HUES48 (cell line): ENCODE measurements around the gene PRIM2.
"Not testable (repeated sequence)": the region's sequence is repeated elsewhere in the genome, so short reads cannot be mapped to it uniquely, and the experiment has no call there.

Experiments
- H3K27ac ChIP-seq: one replicate; pipeline ENCODE4 v1.7.0; 2013; ENCODE audit warnings: low read depth, low read length, inconsistent platforms
- H3K27me3 ChIP-seq: 2 replicates; pipeline ENCODE4 v1.6.1; 2013; ENCODE audit warnings: mild to moderate bottlenecking, low read length; ENCODE audit not compliant: control insufficient read depth, insufficient read depth
- H3K36me3 ChIP-seq: 2 replicates; pipeline ENCODE4 v1.6.1; 2013; ENCODE audit warnings: low read length; ENCODE audit not compliant: control insufficient read depth, insufficient read depth
- H3K4me1 ChIP-seq: 2 replicates; pipeline ENCODE4 v1.6.1; 2013; ENCODE audit warnings: mild to moderate bottlenecking, low read length; ENCODE audit not compliant: control insufficient read depth, insufficient read depth
- H3K4me3 ChIP-seq: 2 replicates; pipeline ENCODE4 v1.5.1; 2013; ENCODE audit warnings: mild to moderate bottlenecking, low read depth, low read length
- H3K9ac ChIP-seq: 2 replicates; pipeline ENCODE4 v1.6.1; 2013; ENCODE audit warnings: mild to moderate bottlenecking, low read depth, low read length, moderate library complexity
- H3K9me3 ChIP-seq: 2 replicates; pipeline ENCODE4 v1.6.1; 2013; ENCODE audit warnings: low read length; ENCODE audit not compliant: control insufficient read depth, insufficient read depth

The PRIM2 gene

DNA sequence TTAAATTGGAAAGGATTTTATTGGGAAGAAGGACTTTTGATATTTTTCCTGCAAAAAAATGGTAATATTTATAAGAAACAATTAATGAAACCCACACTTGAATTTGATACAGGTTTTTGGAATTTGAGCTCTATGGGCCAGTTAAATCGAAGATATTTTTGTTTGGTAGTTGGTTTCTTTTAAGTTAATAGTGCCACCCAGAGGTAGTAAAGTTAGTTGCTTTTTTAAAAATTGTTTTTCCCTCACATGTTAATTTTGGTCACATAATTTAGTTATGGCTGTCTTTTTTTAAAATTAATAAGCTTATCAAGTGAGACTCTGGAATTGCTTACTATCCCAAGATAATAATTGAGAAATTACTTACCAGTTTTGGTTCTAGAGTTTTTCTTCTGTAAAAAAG is 7.1 kb downstream of the PRIM2 start:
- H3K4me1 ChIP-seq = no peaks in the 10 kb centered on the region
- no peak overlapping the region for H3K27ac ChIP-seq
- H3K36me3 ChIP-seq = peaks cover 99% of the 10 kb centered on the region
- H3K4me3 ChIP-seq = no peak overlapping the region
- no peaks in the 10 kb centered on the region for H3K27me3 ChIP-seq
- H3K9ac ChIP-seq = no peak overlapping the region
- peaks cover 3% of the 10 kb centered on the region; the same call in 1 of the 2 replicates for H3K9me3 ChIP-seq

DNA sequence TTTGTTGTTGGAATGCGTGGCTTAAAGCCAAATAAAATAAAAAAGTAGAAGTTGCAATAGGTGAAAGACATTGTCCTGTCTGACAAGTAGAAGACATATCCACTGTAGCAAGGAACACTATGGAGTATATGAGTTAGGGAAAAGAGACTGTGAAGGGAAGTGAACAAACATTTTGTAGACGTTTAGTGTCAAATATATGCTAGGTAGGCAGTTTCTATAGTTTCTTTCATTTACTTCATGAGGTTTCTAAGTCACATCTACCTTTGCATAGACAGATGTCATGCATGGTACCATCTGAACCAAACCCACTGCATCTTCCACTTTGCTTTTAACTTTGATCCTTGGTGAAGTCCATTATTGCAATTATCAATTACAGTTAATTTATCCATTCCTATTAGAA is 9.9 kb downstream of the PRIM2 start:
- no peak overlapping the region for H3K27ac ChIP-seq

DNA sequence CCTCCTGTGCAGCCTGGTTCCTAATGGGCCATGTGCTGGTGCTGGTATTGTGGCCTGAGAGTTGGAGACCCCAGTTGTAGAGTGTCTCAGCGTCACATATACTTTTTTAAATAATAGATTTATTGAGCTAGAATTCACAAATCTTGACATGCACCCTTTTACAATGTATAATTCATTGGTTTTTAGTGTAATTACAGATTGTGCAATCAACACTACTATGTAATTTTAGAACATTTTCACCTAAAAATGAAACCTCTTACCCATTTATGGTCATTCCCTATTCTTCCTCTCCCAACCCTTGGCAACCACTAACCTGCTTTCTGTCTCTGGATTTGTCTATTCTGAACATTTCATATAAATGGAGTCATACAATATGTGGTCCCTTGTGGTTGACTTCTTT is 10.6 kb downstream of the PRIM2 start:
- H3K27me3 ChIP-seq = no peaks in the 10 kb centered on the region
- H3K27ac ChIP-seq = no peak overlapping the region
- H3K9ac ChIP-seq = no peak overlapping the region
- peaks cover 11% of the 10 kb centered on the region for H3K9me3 ChIP-seq
- H3K4me3 ChIP-seq = no peak overlapping the region
- no peaks in the 10 kb centered on the region for H3K4me1 ChIP-seq
- H3K36me3 ChIP-seq = peaks cover 91% of the 10 kb centered on the region

More for the DNA sequence above, 9.9 kb downstream of the PRIM2 start:
- Histone ChIP-seq H3K4me1 (no peaks in the 10 kb centered on the region), H3K27me3 (no peaks in the 10 kb centered on the region), H3K9ac (no peak overlapping the region), H3K9me3 (peaks cover 3% of the 10 kb centered on the region; the same call in 1 of the 2 replicates), H3K36me3 (peaks cover 91% of the 10 kb centered on the region), H3K4me3 (no peak overlapping the region)

DNA sequence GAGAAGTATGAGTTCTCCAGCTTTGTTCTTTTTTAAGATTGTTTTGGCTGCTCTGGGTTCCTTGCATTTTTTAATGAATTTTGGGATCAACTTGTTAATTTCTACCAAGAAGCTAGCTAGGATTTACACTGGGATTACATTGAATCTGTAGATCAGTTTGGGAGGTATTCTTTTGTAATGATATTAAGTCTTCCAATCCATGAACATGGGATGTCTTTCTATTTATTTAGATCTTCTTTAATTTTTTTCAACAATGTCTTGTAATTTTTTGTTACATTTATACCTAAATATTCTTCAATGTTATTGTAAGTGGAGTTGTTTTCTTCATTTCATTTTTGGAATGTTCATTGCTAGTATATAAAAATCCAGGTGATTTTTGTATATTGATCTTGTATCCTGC is 12.5 kb downstream of the PRIM2 start:
- Histone ChIP-seq H3K9ac (no peak overlapping the region), H3K4me3 (no peak overlapping the region), H3K9me3 (peaks cover 28% of the 10 kb centered on the region), H3K27me3 (no peaks in the 10 kb centered on the region), H3K36me3 (peaks cover 89% of the 10 kb centered on the region), H3K27ac (no peak overlapping the region), H3K4me1 (no peaks in the 10 kb centered on the region)

DNA sequence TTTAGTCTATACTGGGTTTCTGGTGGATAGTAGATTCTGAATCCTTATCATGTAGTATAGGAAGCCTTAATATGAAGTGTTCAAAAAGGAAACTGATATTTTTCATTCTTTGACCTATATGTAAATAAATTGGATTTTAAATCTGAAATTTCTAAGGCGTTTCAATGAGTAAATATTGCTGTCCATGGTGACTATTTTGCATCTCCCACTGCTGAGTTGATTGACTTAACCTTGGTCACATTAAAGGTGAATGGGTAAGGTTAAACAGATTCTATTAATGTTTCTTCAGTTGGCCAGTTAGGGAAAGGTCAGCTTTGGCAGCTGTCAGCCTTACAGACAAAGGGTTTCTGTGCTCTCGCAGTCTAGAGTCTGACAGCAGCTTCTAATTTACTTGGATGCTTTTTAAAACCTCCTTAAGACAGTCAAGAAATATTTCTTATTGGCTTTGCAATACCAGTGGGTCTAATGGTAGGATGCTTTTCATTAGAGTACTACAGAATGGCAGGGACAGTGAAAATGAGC is 24.8 kb downstream of the PRIM2 start:
- Histone ChIP-seq H3K9me3 (no peaks in the 10 kb centered on the region), H3K4me1 (no peaks in the 10 kb centered on the region), H3K9ac (no peak overlapping the region), H3K27ac (no peak overlapping the region), H3K36me3 (no peaks in the 10 kb centered on the region), H3K4me3 (no peak overlapping the region), H3K27me3 (no peaks in the 10 kb centered on the region)

DNA sequence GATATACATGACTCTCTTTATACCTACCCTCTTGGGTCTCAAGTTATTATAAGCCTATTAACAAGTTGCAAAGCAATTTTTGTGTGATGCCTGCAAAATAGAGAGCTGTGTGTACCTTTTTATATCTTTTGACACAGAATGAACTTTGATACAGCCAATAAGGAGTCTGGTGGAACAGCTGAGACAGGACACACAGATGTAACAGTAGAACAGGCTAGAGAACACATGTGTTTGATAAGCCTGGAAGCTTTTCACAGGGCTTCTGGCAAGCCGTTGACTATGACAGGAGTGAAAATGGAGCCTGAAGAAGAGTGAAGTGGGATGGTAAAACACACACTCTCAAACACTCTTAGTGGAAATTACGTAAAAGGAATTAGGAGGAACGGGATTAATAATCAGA is 25.9 kb downstream of the PRIM2 start:
- H3K4me1 ChIP-seq, H3K9me3 ChIP-seq, H3K27ac ChIP-seq, H3K4me3 ChIP-seq, H3K9ac ChIP-seq, H3K36me3 ChIP-seq, H3K27me3 ChIP-seq: not testable (repeated sequence)

DNA sequence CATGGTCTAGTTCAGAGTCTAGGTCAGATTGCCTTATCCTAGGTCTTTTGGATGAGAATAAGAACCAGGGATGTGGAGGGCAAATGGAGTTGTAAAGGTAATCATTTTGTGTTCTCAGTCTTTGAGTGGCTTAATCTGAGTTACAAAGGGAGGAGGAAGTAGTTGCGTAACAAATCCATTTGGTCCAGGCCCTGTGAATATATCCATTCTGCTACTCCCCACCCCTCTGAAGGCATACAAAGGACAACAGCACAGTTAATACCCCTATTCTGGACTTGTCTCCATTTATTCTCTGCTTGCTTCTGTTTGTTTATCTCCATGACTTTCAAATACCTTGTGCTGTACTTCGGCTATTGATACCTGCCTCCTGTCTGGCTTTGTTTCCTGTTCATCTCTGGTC is 29.3 kb downstream of the PRIM2 start:
- H3K4me1 ChIP-seq, H3K36me3 ChIP-seq, H3K9ac ChIP-seq, H3K27ac ChIP-seq, H3K9me3 ChIP-seq, H3K27me3 ChIP-seq, H3K4me3 ChIP-seq: not testable (repeated sequence)

DNA sequence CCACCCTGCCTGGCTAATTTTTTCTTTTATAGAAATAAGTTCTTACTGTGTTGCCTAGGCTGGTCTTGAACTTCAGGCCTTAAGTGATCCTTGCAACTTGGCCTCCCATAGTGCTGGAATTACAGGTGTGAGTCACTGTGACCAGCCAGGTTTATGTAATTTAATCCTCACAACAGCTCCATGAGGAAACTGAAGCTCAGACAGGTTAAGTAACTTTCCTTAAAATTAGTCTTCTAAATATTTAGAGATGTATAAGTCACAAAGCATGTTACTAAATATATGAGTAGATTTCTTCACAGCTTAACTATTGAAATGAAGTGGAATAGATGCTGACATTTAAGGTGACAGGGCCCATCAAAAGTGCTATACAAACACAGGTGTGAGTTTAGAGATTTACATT is 30.2 kb downstream of the PRIM2 start:
- H3K9me3 ChIP-seq, H3K27ac ChIP-seq, H3K36me3 ChIP-seq, H3K4me1 ChIP-seq, H3K27me3 ChIP-seq, H3K9ac ChIP-seq, H3K4me3 ChIP-seq: not testable (repeated sequence)

DNA sequence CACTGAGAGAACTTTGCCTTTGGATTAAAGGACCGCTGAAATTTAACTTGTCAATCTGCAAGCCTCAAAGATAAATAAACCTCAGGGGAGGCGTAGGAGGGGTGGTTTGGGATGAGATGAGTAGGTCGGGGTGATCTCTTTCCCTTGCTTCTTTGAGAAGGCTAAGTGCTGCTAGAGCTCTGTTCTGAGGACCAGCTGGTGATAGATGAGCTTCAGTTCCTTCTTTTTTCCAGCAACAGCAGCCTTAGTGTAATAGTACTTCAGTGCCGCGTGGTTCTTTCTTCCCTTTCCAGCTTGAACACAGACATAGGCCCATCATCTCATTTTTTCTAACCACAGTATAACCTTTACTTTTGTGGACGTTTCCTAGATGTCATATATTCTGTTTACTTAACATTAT is 33.0 kb downstream of the PRIM2 start:
- not testable (repeated sequence) for H3K27me3 ChIP-seq, H3K9me3 ChIP-seq, H3K27ac ChIP-seq, H3K9ac ChIP-seq, H3K4me3 ChIP-seq, H3K36me3 ChIP-seq
- H3K4me1 ChIP-seq = peaks cover 10% of the 10 kb centered on the region

DNA sequence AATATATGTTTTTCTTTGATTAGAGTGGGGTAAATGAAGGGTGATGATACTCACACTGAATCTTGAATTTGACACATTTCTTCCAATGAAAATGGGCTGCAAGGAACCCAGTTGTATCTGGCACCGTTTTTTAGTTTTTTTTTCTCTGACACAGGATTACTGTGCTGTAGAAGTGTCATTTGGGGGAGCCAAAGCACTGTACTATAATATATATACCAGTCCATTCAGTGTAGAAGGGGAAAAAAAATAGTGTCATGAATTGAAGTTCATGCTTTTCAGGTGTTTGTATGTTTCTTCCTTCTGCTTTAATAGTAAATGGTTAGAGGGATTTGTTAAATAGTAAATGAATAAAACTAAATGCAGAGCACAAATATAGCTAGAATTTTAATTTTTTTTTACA is 35.2 kb downstream of the PRIM2 start:
- H3K27ac ChIP-seq, H3K27me3 ChIP-seq, H3K4me3 ChIP-seq, H3K36me3 ChIP-seq, H3K9me3 ChIP-seq, H3K9ac ChIP-seq: not testable (repeated sequence)
- peaks cover 10% of the 10 kb centered on the region for H3K4me1 ChIP-seq

DNA sequence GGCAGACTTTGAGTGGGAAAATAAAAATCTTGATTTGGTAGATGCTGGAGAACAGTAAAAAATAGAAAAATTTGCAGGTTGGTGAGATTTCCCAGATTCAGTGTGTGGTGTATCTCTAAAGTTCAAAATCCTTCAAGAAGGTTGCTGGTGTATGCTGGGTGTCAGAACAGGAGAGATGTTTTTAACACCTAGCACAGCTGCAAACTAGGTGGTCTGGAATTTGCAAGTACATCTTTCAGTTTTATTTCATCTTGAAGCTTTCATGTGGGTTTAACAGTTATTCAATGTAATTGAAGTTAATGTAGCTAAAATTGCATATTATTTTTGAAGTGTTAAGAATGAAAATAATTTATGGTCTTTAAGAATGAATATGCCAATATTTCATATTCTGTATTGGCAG is 40.9 kb downstream of the PRIM2 start:
- not testable (repeated sequence) for H3K4me3 ChIP-seq, H3K36me3 ChIP-seq, H3K4me1 ChIP-seq, H3K27ac ChIP-seq, H3K9me3 ChIP-seq, H3K27me3 ChIP-seq, H3K9ac ChIP-seq

DNA sequence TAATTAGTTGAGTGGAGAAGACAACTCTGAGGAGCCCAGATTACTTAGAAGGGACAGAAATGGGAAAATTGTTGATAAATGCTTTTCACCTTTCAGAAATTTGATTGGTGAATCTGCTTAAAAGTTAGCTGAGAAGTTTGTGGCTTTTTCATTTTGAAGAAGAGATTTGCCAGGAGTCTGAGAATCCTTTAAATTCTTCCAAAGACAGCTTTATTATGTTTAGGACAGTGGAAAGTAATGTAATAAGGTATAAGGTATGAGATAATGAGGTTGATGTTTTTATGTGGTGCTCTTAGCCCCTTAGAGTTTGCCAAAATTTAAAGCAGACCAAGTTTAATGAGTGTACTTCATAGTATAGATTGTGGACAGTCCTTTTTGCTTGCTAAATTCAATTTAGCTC is 42.3 kb downstream of the PRIM2 start:
- not testable (repeated sequence) for H3K27ac ChIP-seq, H3K36me3 ChIP-seq

More for the DNA sequence above, 42.3 kb downstream of the PRIM2 start:
- H3K4me3 ChIP-seq, H3K9ac ChIP-seq, H3K4me1 ChIP-seq, H3K9me3 ChIP-seq, H3K27me3 ChIP-seq: not testable (repeated sequence)
